ENCODE data around the gene OBSCN. TPM values are rescaled to one million over a fixed set of nuclear protein-coding genes. Genes with fewer than 3 reads are reported as not detected.

Gene OBSCN
- total and polyA plus RNA-seq, 2 donors (not counting 1 experiment from before 2014, with no cell fraction given) = 10.0 to 63.9 TPM

DNA sequence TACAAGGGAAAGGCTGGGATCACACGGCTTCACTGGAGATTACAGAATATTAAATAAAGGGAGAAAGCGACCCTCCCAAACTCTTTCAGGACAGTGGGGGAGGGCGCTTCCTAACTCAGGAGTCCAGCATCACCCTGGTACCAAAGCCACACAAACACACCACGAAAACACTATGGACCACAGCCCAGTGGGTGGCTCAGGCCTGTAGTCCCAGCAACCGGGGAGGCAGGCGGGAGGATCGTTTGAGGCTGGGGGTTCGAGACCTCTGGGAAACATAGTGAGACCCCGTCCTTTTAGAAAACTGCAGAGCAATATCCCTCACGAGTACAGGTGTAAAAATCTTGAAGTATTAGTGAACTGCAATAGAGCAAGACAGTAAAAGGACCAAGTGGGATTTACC is 182.8 kb downstream of the OBSCN start:
- Mint-ChIP-seq H3K4me1 (no peaks in the 10 kb centered on the region), H3K27me3 (no peaks in the 10 kb centered on the region), H3K9me3 (ENCODE audit: insufficient read depth) (no peaks in the 10 kb centered on the region), H3K4me3 (no peak overlapping the region), H3K27ac (no peak overlapping the region)
- 96% methylated on average over 6 of the region's 10 CpGs for WGBS (ENCODE audit: insufficient coverage)
- ATAC-seq (ENCODE audit: low read depth) = no peak
- H3K9ac ChIP-seq (ENCODE audit: low read length) = no peak overlapping the region
- no peak overlapping the region for H3K4me3 ChIP-seq (ENCODE audit: control extremely low read depth in 1 of 5, extremely low read depth in 1 of 5, insufficient read depth in 1 of 5, low read depth in 2 of 5, low read length in 4 of 5)
- peaks cover 6% of the 10 kb centered on the region for H4K20me1 ChIP-seq (ENCODE audit: control insufficient read depth, insufficient read depth, low read length, poor library complexity, severe bottlenecking)
- ChIA-PET POLR2A (no interaction called here), CTCF (no interaction called here)
- H3K27ac ChIP-seq (ENCODE audit: low read length in 2 of 2) = no peak overlapping the region
- peaks cover under 1 to 12% of the 10 kb centered on the region in 2 experiments for H3K36me3 ChIP-seq (replicated peaks in 1 of 2; ENCODE audit: control extremely low read depth in 1 of 2, control insufficient read depth in 1 of 2, extremely low read depth in 1 of 2, insufficient read depth in 2 of 2, low read length in 1 of 2)
- no peak overlapping the region for H3K4me2 ChIP-seq (replicated peaks; ENCODE audit: low read depth, low read length, poor library complexity, severe bottlenecking)
- no peaks in the 10 kb centered on the region for H3K27me3 ChIP-seq (replicated peaks in 1 of 4; ENCODE audit: control extremely low read depth in 1 of 4, control insufficient read depth in 3 of 4, insufficient read depth in 4 of 4, low read length in 3 of 4)
- H3K4me1 ChIP-seq (ENCODE audit: control insufficient read depth in 2 of 2, insufficient read depth in 2 of 2, low read length in 2 of 2) = no peaks in the 10 kb centered on the region
- intact Hi-C loops (cut with micrococcal nuclease) = no loop called here
- H2AFZ ChIP-seq (ENCODE audit: insufficient read depth, low read depth, low read length, poor library complexity, severe bottlenecking) = no peak overlapping the region
- TF ChIP-seq EZH2 (IDR thresholded peaks at IDR 0.05; ENCODE audit: borderline replicate concordance, insufficient read depth, low read depth, low read length, poor library complexity, severe bottlenecking) = no peak
- TF ChIP-seq CTCF (IDR thresholded peaks at IDR 0.05) = no peak
- no peaks in the 10 kb centered on the region for H3K79me2 ChIP-seq (ENCODE audit: control insufficient read depth, insufficient read depth, low read length)
- H3K9me3 ChIP-seq (ENCODE audit: control extremely low read depth in 1 of 3, control insufficient read depth in 2 of 3, insufficient read depth in 1 of 3, low read length in 2 of 3) = no peaks in the 10 kb centered on the region
- DNase-seq = no peak

DNA sequence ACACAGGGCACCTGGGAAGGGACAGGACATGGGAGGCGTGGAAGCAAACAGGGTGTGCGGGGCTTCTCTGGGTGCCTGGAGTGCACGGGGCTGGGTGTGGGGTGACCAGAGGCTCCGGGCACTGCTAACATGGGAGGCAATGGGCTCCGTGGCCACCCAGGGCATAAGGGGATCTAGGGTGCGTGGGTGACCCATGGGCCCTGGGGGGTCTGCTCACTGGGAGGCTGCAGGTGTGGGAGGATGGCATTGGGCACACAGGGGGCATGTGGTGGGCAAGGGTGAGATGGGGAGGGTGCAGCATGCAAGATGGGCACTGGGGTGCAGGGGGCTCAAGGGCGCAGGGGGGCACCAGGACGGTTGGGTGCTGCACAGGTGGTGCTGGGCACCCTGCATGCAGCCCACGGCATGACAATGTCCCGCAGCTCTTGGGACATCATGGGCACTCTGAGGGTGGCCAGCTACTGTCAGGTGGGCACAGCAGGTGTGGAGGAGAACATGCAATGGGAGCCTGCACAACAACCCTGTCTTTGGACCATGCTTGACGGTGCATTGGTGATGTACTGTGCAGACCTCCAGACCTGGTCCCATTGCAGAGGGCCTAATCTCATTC is 183.7 kb downstream of the OBSCN start:
- H3K4me3 Mint-ChIP-seq = no peak overlapping the region
- no peak for DNase-seq
- Histone ChIP-seq H3K27me3 (replicated peaks in 1 of 4; ENCODE audit: control extremely low read depth in 1 of 4, control insufficient read depth in 3 of 4, insufficient read depth in 4 of 4, low read length in 3 of 4) (no peaks in the 10 kb centered on the region), H3K27ac (ENCODE audit: low read length in 2 of 2) (no peak overlapping the region), H3K36me3 (replicated peaks in 1 of 2; ENCODE audit: control extremely low read depth in 1 of 2, control insufficient read depth in 1 of 2, extremely low read depth in 1 of 2, insufficient read depth in 2 of 2, low read length in 1 of 2) (peaks cover 5 to 20% of the 10 kb centered on the region in 2 experiments), H3K4me1 (ENCODE audit: control insufficient read depth in 2 of 2, insufficient read depth in 2 of 2, low read length in 2 of 2) (no peaks in the 10 kb centered on the region), H3K4me3 (ENCODE audit: control extremely low read depth in 1 of 5, extremely low read depth in 1 of 5, insufficient read depth in 1 of 5, low read depth in 2 of 5, low read length in 4 of 5) (no peak overlapping the region), H3K4me2 (replicated peaks; ENCODE audit: low read depth, low read length, poor library complexity, severe bottlenecking) (no peak overlapping the region), H2AFZ (ENCODE audit: insufficient read depth, low read depth, low read length, poor library complexity, severe bottlenecking) (no peak overlapping the region), H4K20me1 (ENCODE audit: control insufficient read depth, insufficient read depth, low read length, poor library complexity, severe bottlenecking) (peaks cover 6% of the 10 kb centered on the region), H3K9me3 (ENCODE audit: control extremely low read depth in 1 of 3, control insufficient read depth in 2 of 3, insufficient read depth in 1 of 3, low read length in 2 of 3) (no peaks in the 10 kb centered on the region), H3K9ac (ENCODE audit: low read length) (no peak overlapping the region), H3K79me2 (ENCODE audit: control insufficient read depth, insufficient read depth, low read length) (no peaks in the 10 kb centered on the region)
- H3K27me3 Mint-ChIP-seq = no peaks in the 10 kb centered on the region
- no peaks in the 10 kb centered on the region for H3K4me1 Mint-ChIP-seq
- ChIA-PET CTCF (no interaction called here), POLR2A (interaction anchor here (0.5 kb wide), 1 partner anchor 15 kb away, joined by 3 read pairs; the partner anchor contains the start of gene TRIM11)
- no peak for TF ChIP-seq EZH2 (IDR thresholded peaks at IDR 0.05; ENCODE audit: borderline replicate concordance, insufficient read depth, low read depth, low read length, poor library complexity, severe bottlenecking)
- TF ChIP-seq CTCF (IDR thresholded peaks at IDR 0.05) = no peak
- no peaks in the 10 kb centered on the region for H3K9me3 Mint-ChIP-seq (ENCODE audit: insufficient read depth)
- ATAC-seq (ENCODE audit: low read depth) = no peak
- 95% methylated on average over 11 of the region's 11 CpGs for WGBS (ENCODE audit: insufficient coverage)
- intact Hi-C loops (cut with micrococcal nuclease) = no loop called here
- no peak overlapping the region for H3K27ac Mint-ChIP-seq
